Fibroblast of lung (primary cell): ENCODE measurements around the gene WDR27. TPM values are rescaled to one million over a fixed set of nuclear protein-coding genes. Genes with fewer than 3 reads are reported as not detected.

Experiments used
- DNase-seq, 2 donors: peaks; one replicate each; pipeline versions ENCODE4 v3.0.0 to v3.0.0-alpha.2; 2010; ENCODE audit warnings: low read depth in 2 of 2
- H2AFZ ChIP-seq: 2 replicates; pipeline ENCODE4 v1.5.1; 2012; ENCODE audit warnings: low read length, control low read depth, inconsistent platforms
- H3K27ac ChIP-seq: 2 replicates; pipeline ENCODE4 v1.5.1; 2011; ENCODE audit warnings: low read length, control low read depth; ENCODE audit not compliant: insufficient read depth
- H3K27me3 ChIP-seq: 2 replicates; pipeline ENCODE4 v1.5.1; 2011; ENCODE audit warnings: mild to moderate bottlenecking, low read length; ENCODE audit not compliant: control insufficient read depth, insufficient read depth
- H3K36me3 ChIP-seq: 2 replicates; pipeline ENCODE4 v1.5.1; 2011; ENCODE audit warnings: low read length; ENCODE audit not compliant: control insufficient read depth, insufficient read depth
- H3K4me1 ChIP-seq: 2 replicates; pipeline ENCODE4 v1.5.1; 2011; ENCODE audit warnings: low read length; ENCODE audit not compliant: control insufficient read depth, insufficient read depth; ENCODE audit errors: extremely low read depth
- H3K4me2 ChIP-seq: 2 replicates; pipeline ENCODE4 v1.5.1; 2011; ENCODE audit warnings: low read length, control low read depth; ENCODE audit not compliant: insufficient read depth; ENCODE audit errors: extremely low read depth
- H3K4me3 ChIP-seq, 4 experiments: fragments of 200-600 bp in 1 of 4; sonication (generic) in 1 of 4; replicated peaks in 1 of 4; 2 replicates each; pipeline ENCODE4 v1.5.1; 2011 to 2016; ENCODE audit warnings: low read length in 4 of 4, low read depth in 3 of 4, mild to moderate bottlenecking in 3 of 4, control low read depth in 2 of 4, inconsistent platforms in 1 of 4, mixed read lengths in 1 of 4; ENCODE audit not compliant: insufficient read depth in 1 of 4; ENCODE audit errors: control extremely low read depth in 1 of 4
- H3K79me2 ChIP-seq: 2 replicates; pipeline ENCODE4 v1.5.1; 2012; ENCODE audit warnings: mild to moderate bottlenecking, low read length, inconsistent platforms; ENCODE audit not compliant: control insufficient read depth, insufficient read depth
- H3K9ac ChIP-seq: 2 replicates; pipeline ENCODE4 v1.5.1; 2011; ENCODE audit warnings: mild to moderate bottlenecking, low read length, control low read depth; ENCODE audit not compliant: insufficient read depth
- H3K9me3 ChIP-seq: 2 replicates; pipeline ENCODE4 v1.5.1; 2012; ENCODE audit warnings: low read depth, low read length; ENCODE audit not compliant: control insufficient read depth, insufficient read depth
- H4K20me1 ChIP-seq: 2 replicates; pipeline ENCODE4 v1.5.1; 2011; ENCODE audit warnings: low read length; ENCODE audit not compliant: control insufficient read depth, insufficient read depth; ENCODE audit errors: extremely low read depth
- CTCF ChIP-seq, 2 donors: IDR thresholded peaks in 1 of 2; conservative IDR thresholded peaks in 1 of 2; 1 replicate in 1 of 2; 2 replicates in 1 of 2; pipeline ENCODE4 v1.5.1; 2011 to 2012; ENCODE audit warnings: low read length in 2 of 2, control low read depth in 1 of 2, inconsistent platforms in 1 of 2, low read depth in 1 of 2, mild to moderate bottlenecking in 1 of 2
- EZH2 ChIP-seq: IDR thresholded peaks from 2 replicates; pipeline ENCODE4 v1.5.1; 2012; ENCODE audit warnings: low read length, control low read depth, mild to moderate bottlenecking; ENCODE audit errors: missing control alignments
- polyA plus RNA-seq, 2 donors: library from polyadenylated mRNA; depleted of rRNA in 1 of 2; stranded (reverse) in 1 of 2; unstranded in 1 of 2; fragments of >200 nt; gene quantifications; 2 replicates each; pipeline ENCODE4 v1.2.1, GENCODE V29; 2011 to 2012; ENCODE audit warnings: missing spikeins in 1 of 2
- total RNA-seq: library from RNA; depleted of rRNA; stranded (reverse); fragments of >200 nt; gene quantifications from 2 replicates; pipeline ENCODE4 v1.2.1, GENCODE V29; 2014

Gene WDR27
- total and polyA plus RNA-seq, 2 donors (not counting 1 experiment from before 2014, with no cell fraction given): 8.8 to 23.3 TPM

- Histone ChIP-seq H3K9ac (no peak overlapping the region), H3K4me1 (no peaks in the 10 kb centered on the region), H3K9me3 (no peaks in the 10 kb centered on the region), H3K79me2 (no peaks in the 10 kb centered on the region), H3K4me2 (no peak overlapping the region), H3K4me3 (no peak overlapping the region), H4K20me1 (no peaks in the 10 kb centered on the region), H3K36me3 (no peaks in the 10 kb centered on the region), H3K27me3 (no peaks in the 10 kb centered on the region), H3K27ac (no peak overlapping the region), H2AFZ (no peak overlapping the region)
- no peak for DNase-seq
- TF ChIP-seq EZH2: no peak
- no peak for TF ChIP-seq CTCF (conservative IDR thresholded peaks at IDR 0.05 in 1 of 2, IDR thresholded peaks at IDR 0.05 in 1 of 2; ENCODE audit: low read depth in 1 of 2, low read length in 2 of 2)
Measured at GRCh38 chr6:169651498-169651897, 50.3 kb downstream of the WDR27 start.

- Histone ChIP-seq H3K36me3 (no peaks in the 10 kb centered on the region), H3K9me3 (no peaks in the 10 kb centered on the region), H3K27ac (no peak overlapping the region), H3K4me1 (no peaks in the 10 kb centered on the region), H3K4me3 (no peak overlapping the region), H3K9ac (no peak overlapping the region), H2AFZ (no peak overlapping the region), H3K4me2 (no peak overlapping the region), H3K79me2 (no peaks in the 10 kb centered on the region), H4K20me1 (no peaks in the 10 kb centered on the region), H3K27me3 (no peaks in the 10 kb centered on the region)
- DNase-seq: no peak
- no peak for TF ChIP-seq EZH2
- no peak for TF ChIP-seq CTCF (conservative IDR thresholded peaks at IDR 0.05 in 1 of 2, IDR thresholded peaks at IDR 0.05 in 1 of 2; ENCODE audit: low read depth in 1 of 2, low read length in 2 of 2)
Measured at GRCh38 chr6:169650959-169651292, 50.9 kb downstream of the WDR27 start.

- no peaks in the 10 kb centered on the region for H4K20me1 ChIP-seq
- no peaks in the 10 kb centered on the region for H3K27me3 ChIP-seq
- no peaks in the 10 kb centered on the region for H3K9me3 ChIP-seq
- TF ChIP-seq CTCF (conservative IDR thresholded peaks at IDR 0.05 in 1 of 2, IDR thresholded peaks at IDR 0.05 in 1 of 2; ENCODE audit: low read depth in 1 of 2, low read length in 2 of 2) (no peak), EZH2 (no peak)
- H3K36me3 ChIP-seq: no peaks in the 10 kb centered on the region
- no peak for DNase-seq
- H3K4me1 ChIP-seq: no peaks in the 10 kb centered on the region
- H2AFZ ChIP-seq: no peak overlapping the region
- no peak overlapping the region for H3K4me2 ChIP-seq
- H3K9ac ChIP-seq: no peak overlapping the region
- H3K79me2 ChIP-seq: no peaks in the 10 kb centered on the region
- H3K4me3 ChIP-seq: no peak overlapping the region
- H3K27ac ChIP-seq: no peak overlapping the region
Measured at GRCh38 chr6:169650241-169650958, 51.4 kb downstream of the WDR27 start.
